Measurements from ENCODE around the gene GSK3B.

Gene GSK3B

DNA sequence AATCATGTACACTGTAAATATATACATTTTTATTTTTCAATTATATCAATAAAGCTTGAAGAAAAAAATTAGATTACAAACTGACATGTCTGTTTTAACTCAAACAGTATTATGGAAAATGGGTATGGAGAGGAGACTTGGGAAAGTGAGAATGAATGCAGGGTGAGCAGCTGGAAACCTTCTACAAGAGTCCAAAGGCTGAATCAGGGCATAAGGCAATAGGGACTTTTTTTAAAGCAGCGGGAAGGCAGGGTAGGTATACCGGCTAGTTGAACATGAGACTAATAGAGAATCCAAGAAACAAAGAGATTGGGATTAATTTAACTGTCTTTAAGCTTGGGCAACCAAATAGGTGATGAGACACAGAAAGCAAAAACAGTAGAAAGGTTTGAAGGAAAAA is 167.1 kb downstream of the GSK3B start:
- no peaks in the 10 kb centered on the region for H3K36me3 ChIP-seq (ENCODE audit: control insufficient read depth, insufficient read depth, low read length)
- H3K9me3 ChIP-seq (ENCODE audit: control insufficient read depth, low read length): no peaks in the 10 kb centered on the region
- no peak overlapping the region for H3K4me2 ChIP-seq (ENCODE audit: low read length)
- H3K79me2 ChIP-seq: peaks cover 3% of the 10 kb centered on the region
- H3K4me1 ChIP-seq: no peaks in the 10 kb centered on the region
- TF ChIP-seq CTCF (IDR thresholded peaks at IDR 0.05): no peak
- H3K27me3 ChIP-seq (ENCODE audit: control insufficient read depth, insufficient read depth, low read length): no peaks in the 10 kb centered on the region
- H3K9ac ChIP-seq: no peak overlapping the region
- no peak overlapping the region for H3K4me3 ChIP-seq (ENCODE audit: low read depth, low read length)
- no peak overlapping the region for H2AFZ ChIP-seq
- no peak overlapping the region for H3K27ac ChIP-seq

GRCh38 chr3:119924111-119925094 is 169.8 kb downstream of the GSK3B start:
- Histone ChIP-seq H3K4me3 (ENCODE audit: low read depth, low read length) (no peak overlapping the region), H3K27me3 (ENCODE audit: control insufficient read depth, insufficient read depth, low read length) (no peaks in the 10 kb centered on the region), H2AFZ (no peak overlapping the region), H3K79me2 (peaks cover 2% of the 10 kb centered on the region), H3K4me1 (no peaks in the 10 kb centered on the region), H3K9me3 (ENCODE audit: control insufficient read depth, low read length) (no peaks in the 10 kb centered on the region), H3K4me2 (ENCODE audit: low read length) (no peak overlapping the region), H3K9ac (no peak overlapping the region), H3K27ac (no peak overlapping the region), H3K36me3 (ENCODE audit: control insufficient read depth, insufficient read depth, low read length) (no peaks in the 10 kb centered on the region)
- TF ChIP-seq CTCF (IDR thresholded peaks at IDR 0.05): no peak

- no peaks in the 10 kb centered on the region for H3K9me3 ChIP-seq (ENCODE audit: control insufficient read depth, low read length)
- H3K79me2 ChIP-seq: no peaks in the 10 kb centered on the region
- H3K4me3 ChIP-seq (ENCODE audit: low read depth, low read length): no peak overlapping the region
- no peak for TF ChIP-seq CTCF (IDR thresholded peaks at IDR 0.05)
- no peak overlapping the region for H3K27ac ChIP-seq
- H3K4me2 ChIP-seq (ENCODE audit: low read length): no peak overlapping the region
- H3K36me3 ChIP-seq (ENCODE audit: control insufficient read depth, insufficient read depth, low read length): no peaks in the 10 kb centered on the region
- H3K9ac ChIP-seq: no peak overlapping the region
- no peaks in the 10 kb centered on the region for H3K4me1 ChIP-seq
- no peaks in the 10 kb centered on the region for H3K27me3 ChIP-seq (ENCODE audit: control insufficient read depth, insufficient read depth, low read length)
- no peak overlapping the region for H2AFZ ChIP-seq
Measured at GRCh38 chr3:119918992-119919933, 175.0 kb downstream of the GSK3B start.

- Histone ChIP-seq H3K27ac (no peak overlapping the region), H3K4me3 (ENCODE audit: low read depth, low read length) (no peak overlapping the region), H3K79me2 (no peaks in the 10 kb centered on the region), H3K9ac (no peak overlapping the region), H3K9me3 (ENCODE audit: control insufficient read depth, low read length) (no peaks in the 10 kb centered on the region), H3K4me2 (ENCODE audit: low read length) (no peak overlapping the region), H3K4me1 (no peaks in the 10 kb centered on the region), H2AFZ (no peak overlapping the region), H3K27me3 (ENCODE audit: control insufficient read depth, insufficient read depth, low read length) (no peaks in the 10 kb centered on the region), H3K36me3 (ENCODE audit: control insufficient read depth, insufficient read depth, low read length) (no peaks in the 10 kb centered on the region)
- no peak for TF ChIP-seq CTCF (IDR thresholded peaks at IDR 0.05)
Measured at GRCh38 chr3:119913021-119913420, 181.2 kb downstream of the GSK3B start.
